ENCODE measurements around the gene DPH3. TPM values are rescaled to one million over a fixed set of nuclear protein-coding genes. Genes with fewer than 3 reads are reported as not detected.

Gene DPH3
- total RNA-seq, 2 experiments from 2014 or later: 7.3 to 19.0 TPM

DNA sequence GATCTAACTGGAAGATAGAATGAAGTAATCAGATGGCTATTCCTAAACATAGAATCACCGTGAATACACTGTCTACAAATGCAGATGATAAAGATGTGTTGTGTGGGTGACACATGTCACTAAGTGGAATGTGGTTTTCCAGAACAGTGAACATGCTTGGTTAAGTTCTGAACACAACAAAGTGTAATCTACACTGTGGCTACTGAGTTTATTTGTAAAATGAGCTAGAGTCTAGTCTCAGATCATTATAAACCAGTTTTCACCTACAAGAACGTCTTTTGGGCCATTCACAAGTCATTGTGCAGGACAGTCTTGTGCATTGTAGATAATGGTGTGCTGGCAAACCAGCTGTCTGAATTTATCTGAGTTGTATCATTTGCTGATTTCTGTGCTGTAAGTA lies 35.6 kb upstream of the DPH3 start:
- H3K36me3 ChIP-seq (ENCODE audit: insufficient read depth, low read length): peaks cover 99% of the 10 kb centered on the region
- no peak overlapping the region for H3K27ac ChIP-seq (ENCODE audit: low read depth, low read length, poor library complexity, severe bottlenecking)
- ChIA-PET CTCF (ENCODE audit: unreplicated experiment) (no interaction called here), POLR2A (interaction anchor here (0.6 kb wide), 1 partner anchor 1454 kb away, joined by 3 read pairs; no protein-coding TSS in a partner anchor)
- no peak overlapping the region for H3K4me2 ChIP-seq (ENCODE audit: low read length)
- intact Hi-C loops (cut with micrococcal nuclease; ENCODE audit: unreplicated experiment): no loop called here
- no peak overlapping the region for H3K4me3 ChIP-seq (ENCODE audit: low read depth, low read length, poor library complexity, severe bottlenecking)
- no peak for DNase-seq (ENCODE audit: low spot score)
- no peaks in the 10 kb centered on the region for H3K9me2 ChIP-seq (ENCODE audit: insufficient read depth, low read length)
- H3K9me3 ChIP-seq (ENCODE audit: low read length): peaks cover 12% of the 10 kb centered on the region
- H3K4me1 ChIP-seq (ENCODE audit: insufficient read depth, low read length, poor library complexity, severe bottlenecking): peaks cover 10% of the 10 kb centered on the region
- no TSS peak for BruUV-seq (replicated peaks)
- H2AFZ ChIP-seq (ENCODE audit: low read length): no peak overlapping the region
- TF ChIP-seq, protein P1, sequence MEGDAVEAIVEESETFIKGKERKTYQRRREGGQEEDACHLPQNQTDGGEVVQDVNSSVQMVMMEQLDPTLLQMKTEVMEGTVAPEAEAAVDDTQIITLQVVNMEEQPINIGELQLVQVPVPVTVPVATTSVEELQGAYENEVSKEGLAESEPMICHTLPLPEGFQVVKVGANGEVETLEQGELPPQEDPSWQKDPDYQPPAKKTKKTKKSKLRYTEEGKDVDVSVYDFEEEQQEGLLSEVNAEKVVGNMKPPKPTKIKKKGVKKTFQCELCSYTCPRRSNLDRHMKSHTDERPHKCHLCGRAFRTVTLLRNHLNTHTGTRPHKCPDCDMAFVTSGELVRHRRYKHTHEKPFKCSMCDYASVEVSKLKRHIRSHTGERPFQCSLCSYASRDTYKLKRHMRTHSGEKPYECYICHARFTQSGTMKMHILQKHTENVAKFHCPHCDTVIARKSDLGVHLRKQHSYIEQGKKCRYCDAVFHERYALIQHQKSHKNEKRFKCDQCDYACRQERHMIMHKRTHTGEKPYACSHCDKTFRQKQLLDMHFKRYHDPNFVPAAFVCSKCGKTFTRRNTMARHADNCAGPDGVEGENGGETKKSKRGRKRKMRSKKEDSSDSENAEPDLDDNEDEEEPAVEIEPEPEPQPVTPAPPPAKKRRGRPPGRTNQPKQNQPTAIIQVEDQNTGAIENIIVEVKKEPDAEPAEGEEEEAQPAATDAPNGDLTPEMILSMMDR (conservative IDR thresholded peaks at IDR 0.05; ENCODE audit: low read length): no peak
- no peak for TF ChIP-seq EZH2phosphoT487 (IDR thresholded peaks at IDR 0.05; ENCODE audit: borderline replicate concordance, low read depth, low read length)
- no peaks in the 10 kb centered on the region for H4K20me1 ChIP-seq (ENCODE audit: insufficient read depth, low read length)
- H3K79me2 ChIP-seq (ENCODE audit: insufficient read depth, low read depth, low read length): no peaks in the 10 kb centered on the region

DNA sequence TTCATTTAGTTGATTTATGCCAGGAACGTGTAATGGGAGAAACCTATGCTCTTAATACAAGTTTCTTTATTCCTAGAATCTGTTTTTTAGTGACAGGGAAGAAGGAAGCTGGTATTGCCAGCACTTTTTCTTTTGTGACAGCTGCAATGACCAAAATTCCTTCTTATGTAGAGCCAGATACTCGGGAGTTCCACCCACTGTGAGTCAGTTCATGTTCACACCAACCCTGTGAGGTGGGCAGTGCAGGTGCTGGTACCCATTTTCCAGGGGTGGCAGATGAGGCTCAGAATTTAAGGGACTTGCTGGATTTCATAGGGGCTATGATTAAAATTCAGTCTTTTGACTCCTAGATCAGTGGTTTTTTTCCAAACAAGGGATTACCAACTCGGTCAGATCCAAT lies 35.0 kb upstream of the DPH3 start:
- H3K9me2 ChIP-seq (ENCODE audit: insufficient read depth, low read length): no peaks in the 10 kb centered on the region
- H3K4me2 ChIP-seq (ENCODE audit: low read length): no peak overlapping the region
- H2AFZ ChIP-seq (ENCODE audit: low read length): no peak overlapping the region
- H3K9me3 ChIP-seq (ENCODE audit: low read length): peaks cover 12% of the 10 kb centered on the region
- H3K36me3 ChIP-seq (ENCODE audit: insufficient read depth, low read length): peaks cover 99% of the 10 kb centered on the region
- ChIA-PET POLR2A (interaction anchor here (0.6 kb wide), 1 partner anchor 1455 kb away, joined by 3 read pairs; no protein-coding TSS in a partner anchor), CTCF (ENCODE audit: unreplicated experiment) (no interaction called here)
- no peak for DNase-seq (ENCODE audit: low spot score)
- intact Hi-C loops (cut with micrococcal nuclease; ENCODE audit: unreplicated experiment): no loop called here
- no peaks in the 10 kb centered on the region for H3K79me2 ChIP-seq (ENCODE audit: insufficient read depth, low read depth, low read length)
- TF ChIP-seq, protein P1 (conservative IDR thresholded peaks at IDR 0.05; ENCODE audit: low read length): no peak
- no peak for TF ChIP-seq EZH2phosphoT487 (IDR thresholded peaks at IDR 0.05; ENCODE audit: borderline replicate concordance, low read depth, low read length)
- BruUV-seq (replicated peaks): no TSS peak
- peaks cover 10% of the 10 kb centered on the region for H3K4me1 ChIP-seq (ENCODE audit: insufficient read depth, low read length, poor library complexity, severe bottlenecking)
- no peak overlapping the region for H3K27ac ChIP-seq (ENCODE audit: low read depth, low read length, poor library complexity, severe bottlenecking)
- H3K4me3 ChIP-seq (ENCODE audit: low read depth, low read length, poor library complexity, severe bottlenecking): no peak overlapping the region
- no peaks in the 10 kb centered on the region for H4K20me1 ChIP-seq (ENCODE audit: insufficient read depth, low read length)

DNA sequence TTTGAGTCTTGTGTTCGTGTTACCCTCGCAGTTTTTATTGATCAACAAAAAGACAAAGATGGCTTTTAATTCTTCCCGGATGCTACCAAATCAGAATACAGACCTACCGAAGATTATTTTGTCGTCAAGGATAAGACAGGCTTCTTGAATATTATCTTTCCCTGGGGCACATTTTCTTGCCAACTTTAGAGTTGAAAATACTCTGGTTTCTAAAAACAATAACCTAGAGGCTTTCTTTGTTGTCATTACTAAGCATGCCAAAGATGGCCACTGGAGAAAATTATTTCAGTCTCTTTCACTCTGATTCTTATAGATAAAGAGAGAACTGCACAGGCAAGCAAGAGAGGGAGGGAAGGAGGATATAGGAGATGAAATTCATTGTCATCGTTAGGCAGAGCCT lies 34.1 kb upstream of the DPH3 start:
- H2AFZ ChIP-seq (ENCODE audit: low read length): no peak overlapping the region
- peaks cover 13% of the 10 kb centered on the region for H3K9me3 ChIP-seq (ENCODE audit: low read length)
- no TSS peak for BruUV-seq (replicated peaks)
- ChIA-PET POLR2A (no interaction called here), CTCF (ENCODE audit: unreplicated experiment) (no interaction called here)
- intact Hi-C loops (cut with micrococcal nuclease; ENCODE audit: unreplicated experiment): no loop called here
- no peaks in the 10 kb centered on the region for H4K20me1 ChIP-seq (ENCODE audit: insufficient read depth, low read length)
- H3K4me3 ChIP-seq (ENCODE audit: low read depth, low read length, poor library complexity, severe bottlenecking): no peak overlapping the region
- peaks cover 10% of the 10 kb centered on the region for H3K4me1 ChIP-seq (ENCODE audit: insufficient read depth, low read length, poor library complexity, severe bottlenecking)
- H3K36me3 ChIP-seq (ENCODE audit: insufficient read depth, low read length): peaks cover 99% of the 10 kb centered on the region
- no peak overlapping the region for H3K27ac ChIP-seq (ENCODE audit: low read depth, low read length, poor library complexity, severe bottlenecking)
- TF ChIP-seq, protein P1 (conservative IDR thresholded peaks at IDR 0.05; ENCODE audit: low read length): no peak
- no peak for TF ChIP-seq EZH2phosphoT487 (IDR thresholded peaks at IDR 0.05; ENCODE audit: borderline replicate concordance, low read depth, low read length)
- H3K79me2 ChIP-seq (ENCODE audit: insufficient read depth, low read depth, low read length): no peaks in the 10 kb centered on the region
- no peaks in the 10 kb centered on the region for H3K9me2 ChIP-seq (ENCODE audit: insufficient read depth, low read length)
- no peak overlapping the region for H3K4me2 ChIP-seq (ENCODE audit: low read length)
- DNase-seq (ENCODE audit: low spot score): no peak

All from OCI-LY7 (cell line).